Measurements from ENCODE around the gene ZNF101.
A peak's percentile ranks its signal among the peaks of the same experiment; 100 is the strongest.

Gene ZNF101

DNA sequence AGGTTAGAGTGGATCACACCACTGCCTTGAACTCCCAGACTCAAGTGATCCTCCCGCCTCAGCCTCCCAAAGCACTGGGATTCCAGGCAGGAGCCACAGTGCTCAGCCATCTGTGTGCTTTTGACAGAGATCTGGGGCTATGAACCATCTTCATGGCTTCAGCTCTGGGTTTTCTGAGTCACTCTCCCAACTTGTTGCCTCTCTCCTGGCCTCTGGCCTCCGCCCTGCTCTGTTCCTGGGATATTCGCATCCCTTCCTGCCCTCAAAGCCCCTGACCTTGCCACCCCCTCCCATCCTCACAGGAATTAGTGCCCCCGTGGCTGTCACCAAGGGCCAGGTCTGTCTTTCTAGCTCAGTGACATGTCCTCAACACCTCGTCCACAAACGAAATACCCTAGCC lies 19.5 kb upstream of the ZNF101 start:
- Mint-ChIP-seq H3K27me3 (no peaks in the 10 kb centered on the region), H3K4me1 (ENCODE audit: low read depth) (peaks cover 14% of the 10 kb centered on the region), H3K9me3 (no peaks in the 10 kb centered on the region), H3K36me3 (ENCODE audit: low read depth) (peaks cover 100% of the 10 kb centered on the region), H3K27ac (no peak overlapping the region), H3K4me3 (no peak overlapping the region)
- intact Hi-C loops (cut with micrococcal nuclease) = no loop called here

- Mint-ChIP-seq H3K27me3 (no peaks in the 10 kb centered on the region), H3K36me3 (ENCODE audit: low read depth) (peaks cover 100% of the 10 kb centered on the region), H3K4me3 (no peak overlapping the region), H3K27ac (no peak overlapping the region), H3K4me1 (ENCODE audit: low read depth) (peaks cover 14% of the 10 kb centered on the region), H3K9me3 (no peaks in the 10 kb centered on the region)
- intact Hi-C loops (cut with micrococcal nuclease) = no loop called here
These were observed 19.1 kb upstream of the ZNF101 start for GRCh38 chr19:19649580-19649995.

DNA sequence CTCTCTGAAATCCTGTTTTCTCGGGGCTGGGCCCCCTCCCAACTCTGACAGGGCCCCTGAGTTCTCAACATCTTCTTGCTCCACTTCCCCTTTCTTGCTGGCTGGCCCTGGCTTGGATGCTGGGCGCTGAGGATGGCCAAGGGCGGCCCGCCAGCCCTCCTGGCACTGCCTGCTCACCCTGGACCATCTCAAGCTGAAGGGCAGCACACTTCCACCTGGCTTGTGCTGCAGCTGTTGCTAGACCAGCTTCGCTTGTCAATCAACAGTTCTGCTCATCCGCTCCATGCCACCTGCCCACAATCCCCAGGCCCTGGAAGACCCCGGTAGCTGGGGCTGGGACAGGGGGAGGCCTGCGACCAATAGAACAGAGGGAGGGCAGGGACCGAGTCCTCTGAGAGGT lies 18.3 kb upstream of the ZNF101 start:
- H3K36me3 Mint-ChIP-seq (ENCODE audit: low read depth) = peaks cover 100% of the 10 kb centered on the region
- no peak overlapping the region for H3K27ac Mint-ChIP-seq
- intact Hi-C loops (cut with micrococcal nuclease) = no loop called here

GRCh38 chr19:19651076-19651475 lies 17.6 kb upstream of the ZNF101 start:
- intact Hi-C loops (cut with micrococcal nuclease) = no loop called here
- H3K9me3 Mint-ChIP-seq = no peaks in the 10 kb centered on the region
- H3K4me3 Mint-ChIP-seq = no peak overlapping the region
- no peaks in the 10 kb centered on the region for H3K27me3 Mint-ChIP-seq
- peaks cover 100% of the 10 kb centered on the region for H3K36me3 Mint-ChIP-seq (ENCODE audit: low read depth)
- no peak overlapping the region for H3K27ac Mint-ChIP-seq
- peaks cover 14% of the 10 kb centered on the region for H3K4me1 Mint-ChIP-seq (ENCODE audit: low read depth)

More for the DNA sequence above, 18.3 kb upstream of the ZNF101 start:
- H3K4me3 Mint-ChIP-seq = no peak overlapping the region
- H3K9me3 Mint-ChIP-seq = no peaks in the 10 kb centered on the region
- H3K4me1 Mint-ChIP-seq (ENCODE audit: low read depth) = peaks cover 14% of the 10 kb centered on the region
- no peaks in the 10 kb centered on the region for H3K27me3 Mint-ChIP-seq

- Mint-ChIP-seq H3K27me3 (no peaks in the 10 kb centered on the region), H3K9me3 (no peaks in the 10 kb centered on the region), H3K4me1 (ENCODE audit: low read depth) (peaks cover 14% of the 10 kb centered on the region), H3K36me3 (ENCODE audit: low read depth) (peaks cover 100% of the 10 kb centered on the region), H3K27ac (no peak overlapping the region), H3K4me3 (no peak overlapping the region)
- intact Hi-C loops (cut with micrococcal nuclease) = no loop called here
These were observed 15.9 kb upstream of the ZNF101 start for GRCh38 chr19:19652482-19653295.

GRCh38 chr19:19653597-19654147 lies 15.0 kb upstream of the ZNF101 start:
- intact Hi-C loops (cut with micrococcal nuclease) = no loop called here
- no peak overlapping the region for H3K27ac Mint-ChIP-seq
- H3K9me3 Mint-ChIP-seq = no peaks in the 10 kb centered on the region
- H3K4me1 Mint-ChIP-seq (ENCODE audit: low read depth) = peaks cover 14% of the 10 kb centered on the region
- H3K36me3 Mint-ChIP-seq (ENCODE audit: low read depth) = peaks cover 100% of the 10 kb centered on the region
- no peak overlapping the region for H3K4me3 Mint-ChIP-seq
- no peaks in the 10 kb centered on the region for H3K27me3 Mint-ChIP-seq

DNA sequence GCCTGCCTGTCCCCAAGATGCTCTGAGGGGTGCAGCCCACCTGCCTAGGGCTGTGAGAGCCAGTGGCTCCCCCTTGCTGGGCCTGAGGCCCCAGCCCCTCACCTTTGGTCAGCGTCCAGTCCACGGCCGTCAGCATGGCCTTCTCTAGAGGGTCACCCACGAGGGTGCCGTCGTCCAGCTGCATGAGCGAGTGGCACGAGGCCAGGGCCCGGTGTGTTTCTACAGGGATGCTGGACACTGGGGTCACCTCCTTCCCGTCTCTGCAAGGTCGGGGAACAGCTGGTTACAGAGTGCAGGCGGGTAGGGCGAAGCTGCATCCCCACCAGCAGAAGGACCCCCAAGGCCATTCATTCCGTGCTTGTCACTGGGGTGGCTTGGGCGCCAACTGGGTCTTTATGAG lies 14.2 kb upstream of the ZNF101 start:
- Mint-ChIP-seq H3K9me3 (no peaks in the 10 kb centered on the region), H3K36me3 (ENCODE audit: low read depth) (peaks cover 100% of the 10 kb centered on the region), H3K4me3 (no peak overlapping the region), H3K4me1 (ENCODE audit: low read depth) (peaks cover 14% of the 10 kb centered on the region), H3K27me3 (no peaks in the 10 kb centered on the region), H3K27ac (no peak overlapping the region)
- intact Hi-C loops (cut with micrococcal nuclease) = no loop called here

DNA sequence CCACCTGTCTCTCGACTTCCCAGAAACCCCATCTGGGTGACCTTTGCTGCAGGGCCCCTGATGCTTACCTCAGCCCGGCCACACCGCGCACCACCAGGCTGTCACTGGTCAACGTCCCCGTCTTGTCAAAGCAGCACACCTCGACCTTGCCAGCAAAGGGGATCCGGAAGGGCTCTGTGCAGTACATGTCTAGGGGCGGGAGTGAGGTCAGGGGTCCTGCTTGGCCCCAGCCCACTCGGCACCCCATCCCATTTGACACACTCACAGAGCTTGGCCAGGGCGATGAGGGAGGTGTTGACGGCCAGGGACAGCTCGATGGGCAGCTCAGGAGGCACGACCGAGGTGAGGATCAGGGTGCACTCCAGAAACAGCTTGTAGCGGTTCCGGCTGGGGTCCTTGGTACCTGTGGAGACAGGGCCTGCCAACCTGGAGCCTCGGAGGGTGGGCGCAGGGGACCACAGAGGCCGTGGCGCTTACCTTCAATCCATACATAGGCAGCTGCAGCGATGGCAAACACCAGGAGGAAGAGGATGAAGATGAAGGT lies 13.5 kb upstream of the ZNF101 start:
- no peaks in the 10 kb centered on the region for H3K9me3 Mint-ChIP-seq
- intact Hi-C loops (cut with micrococcal nuclease) = no loop called here
- H3K4me3 Mint-ChIP-seq = no peak overlapping the region
- H3K4me1 Mint-ChIP-seq (ENCODE audit: low read depth) = peaks cover 19% of the 10 kb centered on the region
- no peak overlapping the region for H3K27ac Mint-ChIP-seq
- H3K27me3 Mint-ChIP-seq = no peaks in the 10 kb centered on the region
- peaks cover 100% of the 10 kb centered on the region for H3K36me3 Mint-ChIP-seq (ENCODE audit: low read depth)

GRCh38 chr19:19655641-19656343 lies 12.8 kb upstream of the ZNF101 start:
- no peaks in the 10 kb centered on the region for H3K9me3 Mint-ChIP-seq
- no peak overlapping the region for H3K27ac Mint-ChIP-seq
- H3K36me3 Mint-ChIP-seq (ENCODE audit: low read depth) = peaks cover 98% of the 10 kb centered on the region
- H3K27me3 Mint-ChIP-seq = no peaks in the 10 kb centered on the region
- peaks cover 21% of the 10 kb centered on the region for H3K4me1 Mint-ChIP-seq (ENCODE audit: low read depth)
- intact Hi-C loops (cut with micrococcal nuclease) = no loop called here
- H3K4me3 Mint-ChIP-seq = no peak overlapping the region

GRCh38 chr19:19656451-19657396 lies 11.9 kb upstream of the ZNF101 start:
- no peak overlapping the region for H3K4me3 Mint-ChIP-seq
- intact Hi-C loops (cut with micrococcal nuclease) = no loop called here
- no peaks in the 10 kb centered on the region for H3K9me3 Mint-ChIP-seq
- H3K27ac Mint-ChIP-seq = no peak overlapping the region
- H3K36me3 Mint-ChIP-seq (ENCODE audit: low read depth) = peaks cover 98% of the 10 kb centered on the region
- H3K4me1 Mint-ChIP-seq (ENCODE audit: low read depth) = peaks cover 24% of the 10 kb centered on the region
- no peaks in the 10 kb centered on the region for H3K27me3 Mint-ChIP-seq

DNA sequence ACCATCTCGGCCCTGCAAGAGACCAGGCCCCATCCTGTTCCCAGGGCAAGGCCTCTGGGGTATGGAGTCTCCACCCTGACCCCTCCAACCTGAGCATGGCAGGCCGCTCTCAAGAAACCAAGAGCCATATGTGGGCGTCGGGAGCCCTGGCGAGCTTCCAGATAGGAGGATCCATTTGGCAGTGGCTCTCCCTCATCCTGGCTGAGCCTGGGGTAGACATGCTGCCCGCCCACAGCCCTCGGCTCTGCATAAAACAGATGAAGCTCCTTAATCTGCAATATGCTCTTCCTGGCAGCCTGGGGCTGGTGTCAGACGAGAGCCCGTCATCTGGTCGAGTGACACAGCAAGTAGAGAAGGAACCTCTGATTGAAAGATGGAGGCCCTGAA lies 11.2 kb upstream of the ZNF101 start:
- Mint-ChIP-seq H3K27me3 (no peaks in the 10 kb centered on the region), H3K27ac (no peak overlapping the region), H3K36me3 (ENCODE audit: low read depth) (peaks cover 92% of the 10 kb centered on the region)

DNA sequence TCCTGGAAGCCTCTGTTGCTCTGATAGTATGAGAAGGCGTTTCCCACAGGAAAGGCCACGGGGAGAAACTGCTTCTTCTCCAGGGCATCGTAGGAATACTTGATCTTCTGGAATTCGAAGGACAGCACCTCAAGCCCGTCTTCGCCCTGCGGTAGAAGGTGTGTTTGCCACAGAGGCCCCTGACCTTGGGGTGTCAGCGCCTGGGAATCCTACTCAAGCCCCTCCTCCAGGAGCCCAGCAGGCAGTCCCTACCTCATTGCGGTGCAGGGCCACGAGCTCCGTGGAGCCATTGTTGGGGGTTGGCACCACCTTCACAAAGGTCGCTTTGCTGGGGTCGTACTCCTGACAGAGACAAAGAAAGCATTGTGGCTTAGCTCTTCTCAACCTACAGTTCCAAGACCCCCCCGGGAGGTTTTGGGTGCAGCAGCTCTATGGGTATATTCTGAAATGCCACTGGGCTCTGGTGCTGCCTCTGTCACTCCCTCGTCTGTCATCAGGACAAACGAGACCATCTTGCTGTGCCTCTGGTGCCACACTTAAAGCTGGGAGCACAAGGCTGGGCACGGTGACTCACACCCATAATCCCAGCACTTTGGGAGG lies 8.9 kb upstream of the ZNF101 start:
- intact Hi-C loops (cut with micrococcal nuclease) = loop anchor here (5.0 to 10.0 kb wide), 4 partner anchors 118 to 295 kb away; partner anchors contain the start of genes ZNF253 and ZNF506
- peaks cover 29% of the 10 kb centered on the region for H3K4me1 Mint-ChIP-seq (ENCODE audit: low read depth)
- H3K27me3 Mint-ChIP-seq = no peaks in the 10 kb centered on the region
- H3K36me3 Mint-ChIP-seq (ENCODE audit: low read depth) = peaks cover 74% of the 10 kb centered on the region
- H3K9me3 Mint-ChIP-seq = no peaks in the 10 kb centered on the region
- no peak overlapping the region for H3K27ac Mint-ChIP-seq
- H3K4me3 Mint-ChIP-seq = no peak overlapping the region

More for the DNA sequence above, 11.2 kb upstream of the ZNF101 start:
- Mint-ChIP-seq H3K9me3 (no peaks in the 10 kb centered on the region), H3K4me3 (no peak overlapping the region), H3K4me1 (ENCODE audit: low read depth) (peaks cover 24% of the 10 kb centered on the region)
- intact Hi-C loops (cut with micrococcal nuclease) = no loop called here

DNA sequence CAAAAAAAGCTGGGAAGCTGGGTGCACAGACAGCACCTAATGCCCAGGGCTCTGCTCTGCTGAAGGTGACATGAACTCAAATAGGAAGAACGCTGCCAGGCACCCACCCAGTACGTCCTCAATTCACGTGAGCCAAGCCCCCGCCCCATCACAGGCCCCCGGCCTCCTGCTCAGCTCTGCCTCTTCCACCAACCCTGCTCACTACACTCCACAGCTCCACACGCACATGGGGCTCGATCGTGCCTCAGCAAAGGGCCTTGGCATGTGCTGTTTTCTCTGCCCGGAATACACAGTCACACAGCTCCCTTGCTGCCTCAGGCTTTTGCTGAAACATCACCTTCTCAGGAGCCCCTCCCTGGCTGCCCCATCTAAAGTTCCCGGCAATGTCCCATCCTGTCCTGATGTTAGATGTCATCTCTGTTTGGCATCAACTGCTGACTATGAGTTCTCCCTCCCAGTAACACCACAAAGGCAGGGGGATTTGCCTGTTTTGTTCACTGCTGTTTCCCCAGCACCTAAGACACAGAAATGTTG lies 7.4 kb upstream of the ZNF101 start:
- H3K36me3 Mint-ChIP-seq (ENCODE audit: low read depth) = peaks cover 59% of the 10 kb centered on the region
- no peaks in the 10 kb centered on the region for H3K9me3 Mint-ChIP-seq
- H3K4me1 Mint-ChIP-seq (ENCODE audit: low read depth) = peaks cover 29% of the 10 kb centered on the region
- intact Hi-C loops (cut with micrococcal nuclease) = loop anchor here (5.0 to 10.0 kb wide), 4 partner anchors 116 to 294 kb away; partner anchors contain the start of genes ZNF253 and ZNF506
- H3K27me3 Mint-ChIP-seq = no peaks in the 10 kb centered on the region
- H3K4me3 Mint-ChIP-seq = peak overlapping the region; percentile 96
- H3K27ac Mint-ChIP-seq = peak overlapping the region; percentile 98
